Measurements from ENCODE around the gene HPDL. TPM values are rescaled to one million over a fixed set of nuclear protein-coding genes. Genes with fewer than 3 reads are reported as not detected.

Gene HPDL
- total and polyA plus RNA-seq, 10 of the 15 experiments (the other 5 are each of a cell fraction or from before 2014, with no cell fraction given): 1.3 to 75.5 (median 31.8) TPM

DNA sequence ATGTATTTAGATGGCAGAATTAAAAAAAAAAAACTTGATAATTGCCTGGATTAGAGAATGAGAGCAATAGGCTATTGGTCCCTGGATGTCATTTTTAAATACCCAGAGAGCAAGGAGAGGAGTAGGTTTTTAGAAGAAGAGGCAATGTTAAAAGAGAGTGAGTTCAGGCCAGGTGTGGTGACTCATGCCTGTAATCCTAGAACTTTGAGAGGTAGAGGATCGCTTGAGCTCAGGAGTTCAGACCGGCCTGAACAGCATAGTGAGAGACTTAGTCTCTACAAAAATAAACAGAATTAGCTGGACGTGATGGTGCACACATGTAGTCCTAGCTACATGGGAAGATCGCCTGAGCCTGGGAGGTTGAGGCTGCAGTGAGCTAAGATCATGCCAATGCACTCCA lies 29.5 kb downstream of the HPDL start:
- DNase-seq (ENCODE audit: low read depth, low spot score): no peak
- ChIA-PET POLR2A (interaction anchor here (0.6 to 1.6 kb wide), 6 partner anchors 10 to 163 kb away, joined by 3 to 7 read pairs (median 4); no protein-coding TSS in a partner anchor), CTCF (interaction anchor here (0.8 to 11.7 kb wide), 9 partner anchors 9 to 343 kb away, joined by 3 to 508 read pairs (median 4); partner anchors contain the start of genes MUTYH, TESK2 and TOE1), SMC1A (ENCODE audit: uncharacterized antibody, unreplicated experiment) (interaction anchor here (0.9 to 11.6 kb wide), 7 partner anchors 9 to 342 kb away, joined by 3 to 369 read pairs (median 4); partner anchors contain the start of gene TESK2), RAD21 (ENCODE audit: unreplicated experiment) (interaction anchor here (0.5 to 13.5 kb wide), 8 partner anchors 8 to 495 kb away, joined by 3 to 319 read pairs (median 4); partner anchors contain the start of genes MUTYH, TESK2 and TOE1)
- Histone ChIP-seq H3K4me3 (no peak overlapping the region), H3K36me3 (ENCODE audit: control insufficient read depth in 2 of 2, insufficient read depth in 2 of 2, low read length in 1 of 2) (peaks cover 0 to 3% of the 10 kb centered on the region in 2 experiments; a peak in 1 of 4 replicates), H3K9me3 (replicated peaks; ENCODE audit: control insufficient read depth, insufficient read depth, low read length) (no peaks in the 10 kb centered on the region), H3K4me2 (ENCODE audit: control insufficient read depth, insufficient read depth) (no peak overlapping the region), H2AFZ (ENCODE audit: control insufficient read depth, low read depth, low read length) (no peak overlapping the region), H3K27me3 (replicated peaks in 1 of 2; ENCODE audit: control insufficient read depth in 2 of 2, insufficient read depth in 2 of 2, low read length in 1 of 2) (no peaks in the 10 kb centered on the region), H4K20me1 (ENCODE audit: control insufficient read depth, insufficient read depth) (no peaks in the 10 kb centered on the region), H3K4me1 (ENCODE audit: control insufficient read depth, insufficient read depth, low read length) (peaks cover 6% of the 10 kb centered on the region; the same call in 1 of the 2 replicates), H3K27ac (ENCODE audit: control insufficient read depth, insufficient read depth) (no peak overlapping the region), H3K79me2 (ENCODE audit: control insufficient read depth, insufficient read depth, low read length) (no peaks in the 10 kb centered on the region), H3K9ac (ENCODE audit: control insufficient read depth, insufficient read depth, low read length) (no peak overlapping the region)
- in situ Hi-C loops (cut with MboI): loop anchor here (10.0 kb wide), 1 partner anchor 209 kb away; no protein-coding TSS in a partner anchor
- intact Hi-C loops (cut with micrococcal nuclease; ENCODE audit: unreplicated experiment): no loop called here
- WGBS (ENCODE audit: insufficient coverage, insufficient replicate concordance, low lambda C conversion rate, missing lambda C conversion rate): 95% methylated on average over 4 of the region's 4 CpGs
- ATAC-seq: no peak
- TF ChIP-seq, protein P1, sequence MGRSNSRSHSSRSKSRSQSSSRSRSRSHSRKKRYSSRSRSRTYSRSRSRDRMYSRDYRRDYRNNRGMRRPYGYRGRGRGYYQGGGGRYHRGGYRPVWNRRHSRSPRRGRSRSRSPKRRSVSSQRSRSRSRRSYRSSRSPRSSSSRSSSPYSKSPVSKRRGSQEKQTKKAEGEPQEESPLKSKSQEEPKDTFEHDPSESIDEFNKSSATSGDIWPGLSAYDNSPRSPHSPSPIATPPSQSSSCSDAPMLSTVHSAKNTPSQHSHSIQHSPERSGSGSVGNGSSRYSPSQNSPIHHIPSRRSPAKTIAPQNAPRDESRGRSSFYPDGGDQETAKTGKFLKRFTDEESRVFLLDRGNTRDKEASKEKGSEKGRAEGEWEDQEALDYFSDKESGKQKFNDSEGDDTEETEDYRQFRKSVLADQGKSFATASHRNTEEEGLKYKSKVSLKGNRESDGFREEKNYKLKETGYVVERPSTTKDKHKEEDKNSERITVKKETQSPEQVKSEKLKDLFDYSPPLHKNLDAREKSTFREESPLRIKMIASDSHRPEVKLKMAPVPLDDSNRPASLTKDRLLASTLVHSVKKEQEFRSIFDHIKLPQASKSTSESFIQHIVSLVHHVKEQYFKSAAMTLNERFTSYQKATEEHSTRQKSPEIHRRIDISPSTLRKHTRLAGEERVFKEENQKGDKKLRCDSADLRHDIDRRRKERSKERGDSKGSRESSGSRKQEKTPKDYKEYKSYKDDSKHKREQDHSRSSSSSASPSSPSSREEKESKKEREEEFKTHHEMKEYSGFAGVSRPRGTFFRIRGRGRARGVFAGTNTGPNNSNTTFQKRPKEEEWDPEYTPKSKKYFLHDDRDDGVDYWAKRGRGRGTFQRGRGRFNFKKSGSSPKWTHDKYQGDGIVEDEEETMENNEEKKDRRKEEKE (IDR thresholded peaks at IDR 0.05): no peak
- TF ChIP-seq ZBED1 (IDR thresholded peaks at IDR 0.05; ENCODE audit: borderline replicate concordance) (no peak), NFXL1 (IDR thresholded peaks at IDR 0.05; ENCODE audit: borderline replicate concordance) (no peak), POLR2AphosphoS2 (IDR thresholded peaks at IDR 0.05; ENCODE audit: low read depth, low read length) (no peak), RUNX3 (IDR thresholded peaks at IDR 0.05; ENCODE audit: low read length) (no peak), BACH1 (IDR thresholded peaks at IDR 0.05; ENCODE audit: borderline replicate concordance) (no peak), POLR2AphosphoS5 (IDR thresholded peaks at IDR 0.05; ENCODE audit: low read length) (no peak), NR2C1 (IDR thresholded peaks at IDR 0.05) (no peak), ZNF274 (IDR thresholded peaks at IDR 0.05; ENCODE audit: insufficient read depth, insufficient read length) (no peak), MEF2A (IDR thresholded peaks at IDR 0.05; ENCODE audit: insufficient read depth, low read depth, low read length) (no peak), FOS (IDR thresholded peaks at IDR 0.05; ENCODE audit: borderline replicate concordance, extremely low read depth, insufficient read length) (no peak), GABPA (IDR thresholded peaks at IDR 0.05; ENCODE audit: low read depth) (no peak), ZSCAN29 (IDR thresholded peaks at IDR 0.05) (no peak), ASH2L (IDR thresholded peaks at IDR 0.05; ENCODE audit: borderline replicate concordance, low read depth) (no peak)
- TF ChIP-seq, protein P2, sequence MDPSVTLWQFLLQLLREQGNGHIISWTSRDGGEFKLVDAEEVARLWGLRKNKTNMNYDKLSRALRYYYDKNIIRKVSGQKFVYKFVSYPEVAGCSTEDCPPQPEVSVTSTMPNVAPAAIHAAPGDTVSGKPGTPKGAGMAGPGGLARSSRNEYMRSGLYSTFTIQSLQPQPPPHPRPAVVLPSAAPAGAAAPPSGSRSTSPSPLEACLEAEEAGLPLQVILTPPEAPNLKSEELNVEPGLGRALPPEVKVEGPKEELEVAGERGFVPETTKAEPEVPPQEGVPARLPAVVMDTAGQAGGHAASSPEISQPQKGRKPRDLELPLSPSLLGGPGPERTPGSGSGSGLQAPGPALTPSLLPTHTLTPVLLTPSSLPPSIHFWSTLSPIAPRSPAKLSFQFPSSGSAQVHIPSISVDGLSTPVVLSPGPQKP (IDR thresholded peaks at IDR 0.05; ENCODE audit: low read depth, low read length): no peak
- no peak for FAIRE-seq
- no TSS peak for BruUV-seq (replicated peaks)
